Cortex of kidney (tissue), 1 donor: ENCODE measurements around the gene APOA5.
"Not testable (repeated sequence)": the region's sequence is repeated elsewhere in the genome, so short reads cannot be mapped to it uniquely, and the experiment has no call there.

ENCODE experiments used
- DNase-seq: peaks from one replicate; lab custom pipeline; 2025; lab: John Stamatoyannopoulos, UW

The APOA5 gene

DNA sequence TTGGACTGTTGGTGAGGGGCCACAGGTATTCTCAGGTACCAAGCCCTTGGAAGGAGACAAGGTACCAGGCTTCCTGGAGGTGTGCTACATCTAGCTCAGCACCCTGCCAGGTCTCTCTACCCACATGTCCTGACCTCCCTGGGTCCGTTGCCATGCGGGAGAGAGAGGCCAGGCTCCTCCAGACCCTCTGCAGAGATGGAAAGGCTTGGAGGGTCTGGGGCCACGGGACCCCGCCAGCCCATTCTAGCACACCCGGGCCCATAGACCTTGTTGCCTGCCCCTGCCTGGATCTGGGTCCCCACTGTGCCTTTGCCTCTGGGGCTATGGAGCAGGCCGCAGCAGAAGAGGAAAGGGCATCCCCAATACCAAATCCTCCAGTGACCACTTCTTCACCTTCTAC lies 35.8 kb upstream of the APOA5 start:
- DNase-seq: no peak

GRCh38 chr11:116826751-116827431 lies 35.2 kb upstream of the APOA5 start:
- no peak for DNase-seq

- DNase-seq: no peak
Measured at GRCh38 chr11:116825854-116826750, 34.4 kb upstream of the APOA5 start.

GRCh38 chr11:116825434-116825833 lies 33.8 kb upstream of the APOA5 start:
- no peak for DNase-seq

DNA sequence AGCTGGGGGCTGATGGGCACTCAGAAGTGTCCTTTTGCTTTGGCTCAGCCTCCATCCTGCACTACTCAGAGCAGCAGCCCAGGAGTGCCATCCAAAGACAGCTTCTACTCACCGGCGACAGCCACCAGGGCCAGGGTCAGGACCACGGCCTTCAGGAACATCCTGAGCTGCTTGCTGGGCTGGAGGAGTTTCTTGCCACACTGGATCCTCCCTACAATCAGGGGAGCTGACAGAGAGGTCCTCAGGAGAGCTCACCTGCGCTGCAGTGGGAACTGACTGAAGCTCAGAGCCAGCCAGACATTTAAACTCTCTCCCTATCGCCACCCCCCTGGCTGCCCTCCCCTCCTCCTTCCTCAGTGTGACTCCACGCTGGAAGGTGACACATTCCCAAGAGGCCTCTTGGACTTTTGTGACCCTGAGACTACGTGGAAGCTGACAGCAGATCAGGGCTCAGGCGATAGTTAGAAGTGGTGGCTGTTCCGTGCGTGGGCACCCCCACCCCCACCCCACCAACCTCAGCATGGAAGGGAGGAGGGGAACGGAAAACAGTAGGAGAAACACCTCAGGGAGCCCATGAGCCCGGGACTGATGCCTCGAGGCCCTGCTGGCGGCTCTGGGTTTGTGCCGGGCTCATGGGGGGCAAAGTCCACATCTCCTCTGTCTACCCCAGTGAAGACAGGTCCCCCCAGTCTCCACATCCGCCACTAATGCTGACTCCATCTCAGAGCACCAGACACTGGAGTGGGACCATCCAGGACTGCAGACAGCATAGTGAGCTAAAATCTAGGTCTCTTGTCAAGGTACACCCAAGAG lies 31.6 kb upstream of the APOA5 start, which contains the start of gene APOA4:
APOA4 (minus strand) TSS at position 274 of the 813 bp plus-strand sequence; CDS start at position 161, 113 bp downstream.
- DNase-seq: no peak

DNA sequence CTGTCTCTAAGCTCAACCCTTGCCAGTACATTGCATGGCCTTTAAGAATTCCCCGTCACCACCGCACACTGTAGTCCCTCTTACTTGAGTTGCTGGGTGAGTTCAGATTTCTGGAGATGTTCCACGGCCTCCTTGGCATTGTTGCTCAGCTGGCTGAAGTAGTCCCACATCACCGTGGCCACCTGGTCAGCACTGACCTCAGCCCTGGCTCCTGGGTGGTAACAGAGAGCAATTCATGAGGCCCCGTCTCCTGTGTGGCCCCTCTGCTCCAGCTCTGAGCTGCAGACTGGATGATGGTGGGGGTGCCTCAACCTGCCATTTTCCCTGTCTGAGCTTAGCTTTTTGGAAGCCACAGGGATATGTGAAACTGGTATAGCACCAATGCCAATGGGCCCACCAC lies 30.9 kb upstream of the APOA5 start:
- no peak for DNase-seq

DNA sequence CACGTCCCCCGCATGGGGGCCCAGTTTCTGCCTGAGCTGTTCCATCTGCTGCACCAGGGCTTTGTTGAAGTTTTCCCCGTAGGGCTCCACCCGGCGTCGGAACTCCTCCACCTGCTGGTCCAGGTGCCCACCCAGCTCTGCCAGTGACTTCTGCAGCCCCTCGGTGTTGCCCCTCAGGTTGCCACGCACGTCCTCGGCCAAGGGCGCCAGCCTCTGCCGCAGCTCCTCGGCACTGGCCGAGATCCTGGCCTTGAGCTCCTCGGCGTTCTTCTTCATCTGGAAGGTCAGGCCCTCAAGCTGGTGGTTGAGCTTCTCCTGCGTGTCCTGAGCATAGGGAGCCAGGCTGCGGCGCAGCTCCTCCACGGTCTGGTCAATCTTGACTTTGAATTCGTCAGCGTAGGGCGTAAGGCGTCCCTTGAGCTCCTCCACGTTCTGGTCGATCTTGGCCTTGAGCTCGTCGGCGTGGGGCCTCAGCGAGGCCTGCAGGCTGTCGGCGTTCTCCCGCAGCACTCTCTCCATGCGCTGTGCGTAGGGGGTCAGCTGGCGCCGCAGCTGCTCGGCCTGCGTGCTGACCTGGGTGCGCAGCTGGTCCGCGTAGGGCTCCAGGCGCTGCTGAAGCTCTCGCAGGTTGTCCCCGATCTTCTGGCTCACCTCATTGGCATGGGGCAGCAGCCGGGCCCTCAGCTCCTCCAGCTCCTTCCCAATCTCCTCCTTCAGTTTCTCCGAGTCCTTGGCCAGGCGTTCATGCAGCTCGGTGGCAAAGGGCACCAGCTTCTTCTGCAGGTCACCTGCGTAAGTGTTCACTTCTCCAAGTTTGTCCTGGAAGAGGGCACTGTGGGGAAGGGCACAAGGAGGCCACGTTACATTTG lies 29.6 kb upstream of the APOA5 start:
- no peak for DNase-seq

- no peak for DNase-seq
Measured at GRCh38 chr11:116819049-116819448, 27.4 kb upstream of the APOA5 start.

DNA sequence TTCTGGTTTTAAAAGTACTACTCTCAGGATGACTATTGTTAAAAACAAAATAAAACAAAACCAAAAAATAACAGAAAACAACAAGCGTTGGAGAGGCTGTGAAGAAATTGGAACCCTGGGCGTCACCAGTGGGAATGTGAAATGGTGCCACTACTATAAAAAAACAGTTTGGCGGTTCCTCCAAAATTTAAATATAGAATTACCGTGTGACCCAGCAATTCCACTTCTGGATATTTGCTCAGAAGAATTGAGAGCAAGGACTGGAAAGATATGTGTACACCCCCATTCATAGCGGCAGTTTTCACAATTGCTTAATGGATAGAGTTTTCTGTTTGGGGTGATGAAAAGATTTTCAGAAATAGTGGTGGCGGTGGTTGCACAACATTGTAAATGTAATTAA lies 22.8 kb upstream of the APOA5 start:
- DNase-seq: no peak

- DNase-seq: no peak
Measured at GRCh38 chr11:116813781-116814471, 22.2 kb upstream of the APOA5 start.

DNA sequence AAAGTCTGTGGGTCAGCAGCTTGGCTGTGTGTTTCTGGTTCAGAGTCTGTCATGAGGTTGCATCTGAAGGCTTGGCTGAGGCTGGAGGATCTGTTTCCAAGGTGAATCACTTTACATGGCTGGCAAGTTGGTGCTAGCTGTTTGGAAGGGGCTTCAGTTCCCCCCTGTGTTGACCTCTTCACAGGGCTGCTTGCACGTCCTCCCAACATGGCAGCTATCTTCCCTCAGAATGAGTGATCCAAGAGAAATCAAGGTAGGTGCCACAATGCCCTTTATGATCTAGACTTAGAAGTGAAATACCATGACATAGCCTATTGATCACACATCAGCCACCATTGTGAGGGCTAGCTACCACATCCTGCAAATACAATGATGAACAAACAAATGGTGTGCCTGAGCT lies 21.5 kb upstream of the APOA5 start:
- DNase-seq: no peak

- no peak for DNase-seq
Measured at GRCh38 chr11:116812109-116812508, 20.4 kb upstream of the APOA5 start.

DNA sequence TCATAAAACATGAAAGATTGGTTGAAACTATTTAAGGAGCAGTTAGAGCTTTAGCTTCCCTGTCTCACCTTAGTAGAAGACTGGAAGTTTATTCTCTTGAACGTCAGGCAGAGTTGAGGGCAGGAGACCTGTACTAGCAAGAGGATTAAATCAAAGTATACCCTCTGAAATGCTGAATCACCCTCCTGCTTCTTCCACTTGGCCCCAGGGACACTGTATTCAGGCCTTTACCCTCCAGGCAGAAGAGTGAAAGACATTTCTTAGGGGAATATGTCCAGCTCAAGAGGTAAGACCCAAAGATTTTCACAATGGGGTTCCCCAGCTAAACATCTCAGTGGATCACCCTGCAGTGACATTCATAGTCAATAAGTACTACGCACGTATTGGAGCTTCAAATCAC lies 19.5 kb upstream of the APOA5 start:
- no peak for DNase-seq

- no peak for DNase-seq
Measured at GRCh38 chr11:116808262-116809175, 16.8 kb upstream of the APOA5 start.

DNA sequence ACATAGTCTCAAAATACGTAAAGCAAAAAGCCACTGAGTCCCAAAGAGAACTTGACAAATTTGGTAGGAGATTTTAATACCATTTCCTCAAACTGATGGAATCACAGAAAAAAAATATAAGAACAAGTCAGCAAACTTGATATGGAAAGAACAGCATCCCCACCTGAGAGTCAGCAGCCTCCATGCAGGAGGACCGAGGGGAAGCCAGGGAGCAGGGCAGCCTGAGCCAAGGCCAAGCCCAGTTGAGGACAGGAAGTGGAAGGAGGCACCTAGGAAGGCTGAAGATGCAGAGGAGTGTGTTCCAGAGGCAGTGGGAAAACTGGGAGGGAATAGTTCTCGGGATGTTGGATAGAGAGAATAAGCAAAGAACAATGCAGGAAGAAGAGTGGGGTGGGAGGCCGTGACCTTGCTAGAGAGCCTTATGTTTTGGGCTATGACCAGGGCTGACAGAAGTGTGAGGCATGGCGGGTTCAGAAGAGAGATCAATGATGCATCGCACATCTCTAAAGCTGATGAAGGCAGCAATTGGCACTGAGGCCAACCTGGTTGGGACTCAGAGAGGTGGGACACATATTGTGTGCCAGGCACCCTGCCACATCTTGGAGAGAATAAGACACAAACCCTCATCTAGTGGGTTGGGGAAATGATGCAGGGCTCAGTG lies 16.1 kb upstream of the APOA5 start:
- DNase-seq: no peak

DNA sequence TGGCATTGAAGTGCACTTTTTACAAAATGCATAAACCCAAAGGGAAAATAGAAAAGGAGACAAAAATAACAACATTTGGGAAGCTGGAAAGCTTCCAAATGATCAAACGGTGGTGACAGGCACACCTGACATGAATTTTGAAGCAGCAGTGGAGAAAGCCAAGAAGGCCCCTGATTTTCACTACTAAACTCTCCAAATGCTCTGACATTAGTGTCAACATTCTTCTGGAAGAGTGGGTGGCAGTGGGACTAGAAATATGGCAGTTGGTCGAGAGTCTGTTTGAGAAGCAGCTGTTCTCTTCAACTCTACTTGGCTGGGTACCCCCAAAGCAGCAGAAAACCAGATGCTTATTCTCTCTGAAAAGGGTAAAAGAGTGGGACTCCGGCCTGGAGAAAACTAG lies 12.3 kb upstream of the APOA5 start:
- no peak for DNase-seq

DNA sequence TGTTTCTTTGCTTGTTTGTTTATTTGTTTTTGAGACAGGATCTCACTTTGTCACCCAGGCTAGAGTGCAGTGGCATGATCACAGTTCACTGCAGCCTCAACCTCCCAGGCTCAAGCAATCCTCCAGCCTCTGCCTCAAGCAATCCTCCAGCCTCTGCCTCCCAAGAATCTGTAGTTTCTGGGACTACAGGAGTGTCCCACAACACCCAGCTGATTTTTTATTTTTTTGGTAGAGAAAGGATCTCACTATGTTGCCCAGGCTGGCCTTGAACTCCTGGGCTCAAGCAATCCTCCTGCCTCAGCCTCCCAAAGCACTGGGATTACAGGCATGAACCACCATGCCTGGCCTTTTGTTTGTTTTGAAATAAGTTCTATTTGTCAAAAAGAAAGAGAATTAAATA lies 10.0 kb upstream of the APOA5 start:
- not testable (repeated sequence) for DNase-seq

- DNase-seq: no peak
Measured at GRCh38 chr11:116800610-116801009, 8.9 kb upstream of the APOA5 start.

GRCh38 chr11:116798368-116798767 lies 6.7 kb upstream of the APOA5 start:
- DNase-seq: no peak
